GM10266 (cell line): Measurements from ENCODE around the gene ALCAM.

Experiments
- DNase-seq: peaks from one replicate; pipeline ENCODE4 v3.0.0; 2012; ENCODE audit errors: extremely low spot score
- CTCF ChIP-seq: IDR thresholded peaks from 2 replicates; pipeline ENCODE4 v1.5.1; 2012; ENCODE audit warnings: mild to moderate bottlenecking, low read depth; ENCODE audit not compliant: control insufficient read depth, insufficient read depth; ENCODE audit errors: missing control alignments

ALCAM gene

GRCh38 chr3:105417525-105418289 lies 51.0 kb downstream of the ALCAM start:
- no peak for DNase-seq
- no peak for TF ChIP-seq CTCF

- no peak for DNase-seq
- no peak for TF ChIP-seq CTCF
Observed at GRCh38 chr3:105422645-105423044, 55.9 kb downstream of the ALCAM start.

DNA sequence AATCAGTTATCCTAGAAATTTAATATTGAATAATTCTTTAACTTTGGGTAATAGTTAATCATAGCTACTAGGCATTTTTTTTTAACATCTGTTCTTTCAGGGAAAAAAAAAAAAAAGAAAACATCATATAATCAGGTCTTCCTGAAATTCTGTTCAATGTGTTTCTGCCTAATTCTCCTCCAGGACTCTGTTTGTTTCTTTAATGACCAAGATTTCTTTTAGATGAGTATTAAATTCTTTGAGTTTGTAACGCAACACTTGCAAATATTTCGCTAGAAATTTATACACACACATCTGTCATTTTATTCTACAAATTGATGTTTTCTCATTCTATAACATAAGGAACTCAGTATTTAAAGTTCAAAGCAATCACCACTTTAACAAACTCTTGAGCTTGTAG lies 56.7 kb downstream of the ALCAM start:
- DNase-seq = no peak
- no peak for TF ChIP-seq CTCF

DNA sequence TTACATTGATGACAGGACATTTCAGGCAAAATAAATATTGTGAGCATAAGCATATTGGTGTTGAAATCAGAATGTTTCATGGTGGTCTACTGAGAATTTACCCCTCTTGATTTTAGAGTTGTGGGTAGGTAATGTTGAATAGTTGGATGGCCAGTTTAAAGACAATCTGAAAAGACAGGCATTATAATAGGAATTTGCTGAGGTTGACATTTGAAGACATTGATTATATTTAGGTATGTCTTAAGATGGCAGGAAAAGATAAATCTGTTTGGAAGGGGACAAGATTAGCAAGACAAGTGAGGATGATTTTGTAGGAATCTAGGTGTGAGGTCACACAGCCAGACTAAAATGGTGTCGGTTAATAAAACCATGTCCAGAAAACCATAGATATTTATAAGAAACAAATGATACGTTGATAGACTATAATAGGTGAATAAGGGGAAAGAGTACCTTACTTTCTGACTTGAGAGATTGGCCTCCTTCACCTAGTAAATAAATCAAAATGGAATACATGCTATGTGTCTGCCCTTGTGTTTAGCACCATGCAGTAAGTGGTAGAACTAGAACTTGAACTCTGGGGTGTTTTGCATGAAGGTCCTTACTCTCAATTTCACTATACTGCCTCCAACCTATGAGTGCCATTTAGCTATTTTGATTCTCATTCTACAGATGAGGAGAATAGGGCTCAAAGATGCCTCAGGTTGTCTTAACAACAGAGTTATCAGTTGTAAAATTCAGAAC lies 57.9 kb downstream of the ALCAM start:
- TF ChIP-seq CTCF = no peak
- no peak for DNase-seq

DNA sequence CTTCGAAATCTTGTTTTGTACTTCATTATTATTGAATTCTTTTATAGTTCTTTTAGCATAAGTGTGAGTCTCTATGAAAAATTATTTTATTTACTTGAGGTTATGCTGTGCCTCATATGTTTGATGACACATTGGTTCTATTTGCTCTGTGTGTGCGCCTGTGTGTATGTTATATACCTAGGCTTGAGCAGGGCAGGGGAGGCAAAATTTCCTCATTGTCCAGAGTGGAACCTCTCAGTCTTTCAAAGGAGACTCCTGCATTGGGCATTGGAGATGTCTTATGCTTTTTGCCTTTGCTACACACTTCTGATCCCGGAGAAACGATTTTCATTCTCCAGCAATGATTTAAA lies 58.4 kb downstream of the ALCAM start:
- no peak for TF ChIP-seq CTCF
- no peak for DNase-seq

- no peak for TF ChIP-seq CTCF
- no peak for DNase-seq
Observed at GRCh38 chr3:105427332-105427731, 60.6 kb downstream of the ALCAM start.
